WTC11 (cell line): Measurements from ENCODE around the gene STK31. TPM values are rescaled to one million over a fixed set of nuclear protein-coding genes. Genes with fewer than 3 reads are reported as not detected.

Source experiments
- ATAC-seq: fragments of 200-7000 bp; cut with Tn5 transposase; 2 replicates; pipeline ENCODE4 v1.10.0; 2021; ENCODE audit warnings: mild to moderate bottlenecking, moderate library complexity
- CTCF ChIA-PET: fragments of 300-600 bp; sonication (Branson Sonifier 250); formaldehyde crosslinking; loops from one replicate; lab custom pipeline; 2021; ENCODE audit warnings: antibody characterized with exemption; lab: Charles Lee
- POLR2A ChIA-PET: fragments of 350-600 bp; sonication (Branson Sonifier 250); formaldehyde crosslinking; loops from one replicate; lab custom pipeline; 2021; ENCODE audit warnings: antibody characterized with exemption; lab: Charles Lee
- DNase-seq: peaks from one replicate; pipeline ENCODE4 v3.0.0; 2021; ENCODE audit warnings: low spot score
- H3K27ac Mint-ChIP-seq: 2 replicates; pipeline ENCODE4 v1.8.0; 2021; ENCODE audit warnings: mixed read lengths
- H3K27me3 Mint-ChIP-seq: 2 replicates; pipeline ENCODE4 v1.8.0; 2021; ENCODE audit warnings: low read depth, mild to moderate bottlenecking, moderate library complexity, mixed read lengths
- H3K36me3 Mint-ChIP-seq: 2 replicates; pipeline ENCODE4 v1.8.0; 2021; ENCODE audit warnings: mixed read lengths
- H3K4me1 Mint-ChIP-seq: 2 replicates; pipeline ENCODE4 v1.8.0; 2022; ENCODE audit warnings: mixed read lengths
- H3K4me3 Mint-ChIP-seq: 2 replicates; pipeline ENCODE4 v1.8.0; 2021; ENCODE audit warnings: mild to moderate bottlenecking, moderate library complexity, mixed read lengths
- H3K9me3 Mint-ChIP-seq: 2 replicates; pipeline ENCODE4 v1.8.0; 2021; ENCODE audit warnings: mixed read lengths
- ATF3 ChIP-seq: sonication (generic); formaldehyde crosslinking; conservative IDR thresholded peaks from 2 replicates; pipeline ENCODE4 v1.8.1; 2022; ENCODE audit warnings: mild to moderate bottlenecking, missing genetic modification reagents
- CBFB ChIP-seq: sonication (generic); formaldehyde crosslinking; IDR thresholded peaks from 2 replicates; pipeline ENCODE4 v1.8.1; 2022; ENCODE audit warnings: mild to moderate bottlenecking, low read depth, missing genetic modification reagents
- CREB1 ChIP-seq: sonication (generic); formaldehyde crosslinking; IDR thresholded peaks from 2 replicates; pipeline ENCODE4 v1.8.0; 2023; ENCODE audit warnings: mild to moderate bottlenecking, missing genetic modification reagents
- CREM ChIP-seq: sonication (generic); formaldehyde crosslinking; IDR thresholded peaks from 2 replicates; pipeline ENCODE4 v1.8.1; 2022; ENCODE audit warnings: mild to moderate bottlenecking, missing genetic modification reagents, moderate library complexity
- E2F1 ChIP-seq: sonication (generic); formaldehyde crosslinking; IDR thresholded peaks from 2 replicates; pipeline ENCODE4 v1.8.0; 2022; ENCODE audit warnings: mild to moderate bottlenecking, missing genetic modification reagents
- E2F5 ChIP-seq: sonication (generic); formaldehyde crosslinking; IDR thresholded peaks from 2 replicates; pipeline ENCODE4 v1.8.1; 2022; ENCODE audit warnings: mild to moderate bottlenecking, moderate library complexity, missing genetic modification reagents
- ELF4 ChIP-seq: sonication (generic); formaldehyde crosslinking; IDR thresholded peaks from 2 replicates; pipeline ENCODE4 v1.8.1; 2022; ENCODE audit warnings: low read depth, mild to moderate bottlenecking, moderate library complexity, missing genetic modification reagents
- EMX1 ChIP-seq: fragments of 250-450 bp; sonication (Bioruptor Pico); IDR thresholded peaks from 2 replicates; pipeline ENCODE4 v1.8.0; 2021; ENCODE audit warnings: mild to moderate bottlenecking
- ERG ChIP-seq: fragments of 250-450 bp; sonication (Bioruptor Pico); IDR thresholded peaks from 2 replicates; pipeline ENCODE4 v1.8.0; 2021; ENCODE audit warnings: mild to moderate bottlenecking
- GTF2I ChIP-seq: fragments of 250-450 bp; sonication (Bioruptor Pico); conservative IDR thresholded peaks from 2 replicates; pipeline ENCODE4 v1.4.0; 2021; ENCODE audit warnings: mild to moderate bottlenecking
- HMGA2 ChIP-seq: fragments of 250-450 bp; sonication (Bioruptor Pico); IDR thresholded peaks from 2 replicates; pipeline ENCODE4 v1.4.0; 2021; ENCODE audit warnings: mild to moderate bottlenecking, moderate library complexity
- JUN ChIP-seq: sonication (generic); formaldehyde crosslinking; IDR thresholded peaks from 2 replicates; pipeline ENCODE4 v1.8.0; 2023; ENCODE audit warnings: mild to moderate bottlenecking, missing genetic modification reagents
- KAT7 ChIP-seq: sonication (generic); formaldehyde crosslinking; IDR thresholded peaks from 2 replicates; pipeline ENCODE4 v1.8.1; 2023; ENCODE audit warnings: missing genetic modification reagents, mild to moderate bottlenecking, borderline replicate concordance
- MLX ChIP-seq: sonication (generic); formaldehyde crosslinking; IDR thresholded peaks from 2 replicates; pipeline ENCODE4 v1.8.1; 2023; ENCODE audit warnings: mild to moderate bottlenecking, missing genetic modification reagents, moderate library complexity
- NFE2L1 ChIP-seq: sonication (generic); formaldehyde crosslinking; IDR thresholded peaks from 2 replicates; pipeline ENCODE4 v1.8.1; 2023; ENCODE audit warnings: missing genetic modification reagents
- NR3C1 ChIP-seq: sonication (generic); formaldehyde crosslinking; conservative IDR thresholded peaks from 2 replicates; pipeline ENCODE4 v1.8.1; 2023; ENCODE audit warnings: low read depth, mild to moderate bottlenecking, missing genetic modification reagents
- SMAD4 ChIP-seq: sonication (generic); formaldehyde crosslinking; IDR thresholded peaks from 2 replicates; pipeline ENCODE4 v1.8.0; 2022; ENCODE audit warnings: mild to moderate bottlenecking, missing genetic modification reagents
- STAT6 ChIP-seq: sonication (generic); formaldehyde crosslinking; conservative IDR thresholded peaks from 2 replicates; pipeline ENCODE4 v1.8.1; 2023; ENCODE audit warnings: mild to moderate bottlenecking, low read depth, missing genetic modification reagents, moderate library complexity
- TEAD1 ChIP-seq: sonication (generic); formaldehyde crosslinking; IDR thresholded peaks from 2 replicates; pipeline ENCODE4 v1.8.0; 2022; ENCODE audit warnings: mild to moderate bottlenecking, missing genetic modification reagents
- TEAD4 ChIP-seq: sonication (generic); formaldehyde crosslinking; IDR thresholded peaks from 2 replicates; pipeline ENCODE4 v1.8.0; 2022; ENCODE audit warnings: mild to moderate bottlenecking, missing genetic modification reagents
- USF1 ChIP-seq: sonication (generic); formaldehyde crosslinking; IDR thresholded peaks from 2 replicates; pipeline ENCODE4 v1.8.0; 2022; ENCODE audit warnings: mild to moderate bottlenecking, missing genetic modification reagents
- ZNF138 ChIP-seq: sonication (generic); formaldehyde crosslinking; conservative IDR thresholded peaks from 2 replicates; pipeline ENCODE4 v1.8.1; 2022; ENCODE audit warnings: mild to moderate bottlenecking, moderate library complexity, missing genetic modification reagents
- ZNF317 ChIP-seq: sonication (generic); formaldehyde crosslinking; IDR thresholded peaks from 2 replicates; pipeline ENCODE4 v1.8.1; 2023; ENCODE audit warnings: low read depth, mild to moderate bottlenecking, moderate library complexity, missing genetic modification reagents, borderline replicate concordance
- ZNF416 ChIP-seq: fragments of 250-450 bp; sonication (Bioruptor Pico); IDR thresholded peaks from 2 replicates; pipeline ENCODE4 v1.9.0; 2021; ENCODE audit warnings: mild to moderate bottlenecking, inconsistent platforms
- ZNF532 ChIP-seq: fragments of 250-450 bp; sonication (Bioruptor Pico); IDR thresholded peaks from 2 replicates; pipeline ENCODE4 v1.9.0; 2021; ENCODE audit warnings: mild to moderate bottlenecking, borderline replicate concordance
- ZNF671 ChIP-seq: fragments of 250-450 bp; sonication (Bioruptor Pico); IDR thresholded peaks from 2 replicates; pipeline ENCODE4 v1.8.0; 2021; ENCODE audit warnings: mild to moderate bottlenecking
- total RNA-seq: library from RNA; stranded (reverse); gene quantifications from 3 replicates; pipeline ENCODE4 v1.2.3, GENCODE V29; 2021

STK31 gene
- total RNA-seq, 1 experiment from 2014 or later = 0.42 TPM

- Mint-ChIP-seq H3K27me3 (peaks cover 21% of the 10 kb centered on the region), H3K27ac (peak within 1 kb of the TSS; percentile 91), H3K4me1 (peaks cover 18% of the 10 kb centered on the region), H3K9me3 (0 out of 2 replicates have a peak, but pooled peaks cover 6% of the 10 kb centered on the region), H3K4me3 (peak within 1 kb of the TSS; percentile 86), H3K36me3 (peaks cover 5% of the 10 kb centered on the region; the same call in 1 of the 2 replicates)
- ChIA-PET POLR2A (interaction anchor here (1.0 to 2.1 kb wide), 3 partner anchors 17 to 109 kb away, joined by 3 to 8 read pairs (median 4); partner anchors contain the start of gene CCDC126), CTCF (interaction anchor here (0.6 to 4.2 kb wide), 9 partner anchors 11 to 259 kb away, joined by 3 to 28 read pairs (median 4); no protein-coding TSS in a partner anchor)
- DNase-seq (peak; percentile 94), ATAC-seq (peak; percentile 94)
- TF ChIP-seq SMAD4 = 0 out of 2 replicates have a peak, but pooled peaks have one; percentile 73
- peak; percentile 76; the same call in 1 of the 2 replicates for TF ChIP-seq USF1
- peak; percentile 88; the same call in 1 of the 2 replicates for TF ChIP-seq NR3C1 (CRISPR knock-in tag)
- TF ChIP-seq CREB1 (CRISPR knock-in tag) = peak; percentile 95
- TF ChIP-seq GTF2I = no peak
- TF ChIP-seq ERG (CRISPR knock-in tag) = no peak
- TF ChIP-seq EMX1 (CRISPR knock-in tag) = no peak
- TF ChIP-seq ZNF671 (CRISPR knock-in tag) = no peak
- no peak for TF ChIP-seq ZNF416 (CRISPR knock-in tag)
- 0 out of 2 replicates have a peak, but pooled peaks have one; percentile 60 for TF ChIP-seq ELF4 (CRISPR knock-in tag)
- peak; percentile 86; the same call in 1 of the 2 replicates for TF ChIP-seq CBFB
- peak; percentile 97 for TF ChIP-seq E2F1 (CRISPR knock-in tag)
- peak; percentile 75; the same call in 1 of the 2 replicates for TF ChIP-seq CREM (CRISPR knock-in tag)
- TF ChIP-seq ATF3 = 0 out of 2 replicates have a peak, but pooled peaks have one; percentile 17
- 0 out of 2 replicates have a peak, but pooled peaks have one; percentile 33 for TF ChIP-seq KAT7 (CRISPR knock-in tag)
- TF ChIP-seq ZNF138 = peak; percentile 96
- TF ChIP-seq TEAD1 = peak; percentile 91
- TF ChIP-seq ZNF317 = 0 out of 2 replicates have a peak, but pooled peaks have one; percentile 55
- peak; percentile 95 for TF ChIP-seq E2F5 (CRISPR knock-in tag)
- peak; percentile 55; the same call in 1 of the 2 replicates for TF ChIP-seq JUN (CRISPR knock-in tag)
- no peak for TF ChIP-seq STAT6 (CRISPR knock-in tag)
- TF ChIP-seq TEAD4 (CRISPR knock-in tag) = peak; percentile 74; the same call in 1 of the 2 replicates
- TF ChIP-seq MLX = no peak
- TF ChIP-seq NFE2L1 (CRISPR knock-in tag) = peak; percentile 89; the same call in 1 of the 2 replicates
- TF ChIP-seq HMGA2 (CRISPR knock-in tag) = no peak
- no peak for TF ChIP-seq ZNF532
These were observed 30.1 kb upstream of the STK31 start, which contains the start of gene FAM221A for GRCh38 chr7:23679898-23680413. Gene FAM221A (plus strand): TSS chr7:23680199. CDS start chr7:23680219, 20 bp downstream.
